Measurements from ENCODE around the gene MED12L.

Gene MED12L

DNA sequence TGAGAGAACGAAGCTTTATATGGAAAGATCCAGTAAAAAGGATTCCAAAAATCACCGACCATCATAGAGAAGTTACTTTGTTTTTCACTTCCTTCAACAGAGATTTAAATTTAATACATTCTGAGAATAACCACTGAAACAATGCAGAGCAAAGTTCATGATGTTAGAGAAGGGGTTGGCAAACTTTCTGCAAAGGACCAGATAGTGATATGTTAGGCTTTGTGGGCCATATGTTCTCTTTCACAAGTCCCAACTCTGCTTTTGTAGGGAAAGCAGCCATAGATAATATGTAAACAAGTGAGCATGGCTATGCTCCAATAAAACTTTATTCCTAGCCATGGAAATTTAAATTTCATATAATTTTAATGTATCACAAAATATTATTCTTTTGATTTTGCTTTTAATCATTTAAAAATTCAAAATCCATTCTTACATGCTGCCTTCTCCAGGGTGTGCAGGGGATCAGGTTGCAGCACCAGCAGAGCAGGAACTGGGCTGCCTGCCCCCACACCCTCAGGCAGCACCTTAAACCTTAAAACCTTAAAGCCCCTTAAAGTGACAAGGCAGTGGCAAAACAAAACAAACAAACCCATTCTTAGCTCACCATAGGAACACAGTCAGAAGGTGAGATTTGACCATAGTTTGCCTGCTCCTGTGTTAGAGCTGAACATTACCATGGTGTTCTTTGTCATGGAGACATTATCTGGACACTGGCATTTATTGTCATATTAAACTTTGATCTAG lies 392.3 kb downstream of the MED12L start:
- no peak for DNase-seq

- DNase-seq = no peak
Observed at GRCh38 chr3:151478335-151478697, 392.9 kb downstream of the MED12L start.

DNA sequence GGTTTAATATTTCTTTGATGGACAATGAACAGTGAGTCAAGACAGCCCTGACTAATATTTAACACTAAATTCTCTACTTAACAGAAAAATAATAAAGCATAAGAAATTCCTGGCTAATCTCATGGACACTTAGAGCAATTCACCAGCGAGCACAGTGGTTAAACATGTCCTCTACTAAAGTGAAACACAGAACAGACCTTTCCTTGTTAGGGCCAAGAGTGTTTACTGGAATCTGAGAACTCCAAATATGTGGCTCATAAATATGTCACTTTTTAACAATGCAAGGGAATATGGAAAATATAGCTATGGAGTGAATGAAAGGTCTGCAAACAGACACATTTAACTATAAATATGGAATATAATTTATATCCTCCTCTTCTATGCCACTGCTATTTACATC lies 394.0 kb downstream of the MED12L start:
- DNase-seq = no peak

GRCh38 chr3:151480492-151480891 lies 395.0 kb downstream of the MED12L start:
- DNase-seq = no peak

- no peak for DNase-seq
Observed at GRCh38 chr3:151483488-151483887, 398.0 kb downstream of the MED12L start.

DNA sequence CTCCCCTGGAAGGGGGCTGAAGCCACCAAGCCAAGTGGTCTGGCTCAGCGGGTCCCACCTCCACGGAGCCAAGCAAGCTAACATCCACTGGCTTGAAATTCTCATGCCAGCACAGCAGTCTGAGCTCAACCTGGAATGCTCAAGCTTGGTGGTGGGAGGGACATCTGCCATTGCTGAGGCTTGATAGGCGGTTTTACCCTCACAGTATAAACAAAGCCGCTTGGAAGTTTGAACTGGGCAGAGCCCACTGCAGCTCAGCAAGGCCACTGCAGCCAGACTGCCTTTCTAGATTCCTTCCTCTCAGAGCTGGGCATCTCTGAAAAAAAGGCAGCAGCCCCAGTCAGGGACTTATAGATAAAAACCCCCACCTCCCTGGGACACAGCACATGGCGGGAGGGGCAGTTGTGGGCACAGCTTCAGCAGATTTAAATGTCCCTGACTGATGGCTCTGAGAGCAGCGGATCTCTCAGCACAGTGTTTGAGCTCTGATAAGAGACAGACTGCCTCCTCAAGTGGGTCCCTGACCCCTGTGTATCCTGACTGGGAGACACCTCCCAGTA lies 398.6 kb downstream of the MED12L start:
- no peak for DNase-seq
